Loucy (cell line): ENCODE results near the gene TAF1A.

Experiments
- H2AFZ ChIP-seq: fragments of 200-600 bp; sonication (generic); 2 replicates; pipeline ENCODE4 v1.6.0; 2016; ENCODE audit warnings: antibody characterized with exemption, mild to moderate bottlenecking, low read length, moderate library complexity
- H3F3A ChIP-seq: fragments of 200-600 bp; 2 replicates; pipeline ENCODE4 v1.6.0; 2016; ENCODE audit warnings: antibody characterized with exemption, low read depth, mild to moderate bottlenecking
- H3K27me3 ChIP-seq: fragments of 200-600 bp; sonication (generic); 2 replicates; pipeline ENCODE4 v1.6.1; 2014; ENCODE audit warnings: low read length, mild to moderate bottlenecking; ENCODE audit not compliant: insufficient read depth, poor library complexity, severe bottlenecking
- H3K36me3 ChIP-seq: fragments of 200-600 bp; sonication (generic); 2 replicates; pipeline ENCODE4 v1.6.1; 2016; ENCODE audit warnings: low read length; ENCODE audit not compliant: insufficient read depth
- H3K4me1 ChIP-seq: fragments of 200-600 bp; sonication (generic); 2 replicates; pipeline ENCODE4 v1.5.1; 2014; ENCODE audit warnings: low read length, mild to moderate bottlenecking; ENCODE audit not compliant: insufficient read depth, poor library complexity, severe bottlenecking
- H3K4me2 ChIP-seq: fragments of 200-600 bp; sonication (generic); 2 replicates; pipeline ENCODE4 v1.6.0; 2014; ENCODE audit warnings: antibody characterized with exemption, low read length, low read depth, mild to moderate bottlenecking; ENCODE audit not compliant: poor library complexity, severe bottlenecking
- H3K4me3 ChIP-seq: fragments of 200-600 bp; sonication (generic); 2 replicates; pipeline ENCODE4 v1.5.1; 2014; ENCODE audit warnings: low read length, mild to moderate bottlenecking, mixed read lengths; ENCODE audit not compliant: poor library complexity, severe bottlenecking
- H3K79me2 ChIP-seq: fragments of 200-600 bp; sonication (generic); 2 replicates; pipeline ENCODE4 v1.6.1; 2014; ENCODE audit warnings: low read length; ENCODE audit not compliant: insufficient read depth
- H3K9ac ChIP-seq: fragments of 200-600 bp; sonication (generic); 2 replicates; pipeline ENCODE4 v1.6.0; 2014; ENCODE audit warnings: mild to moderate bottlenecking, low read depth, low read length, moderate library complexity; ENCODE audit not compliant: poor library complexity, severe bottlenecking
- H3K9me2 ChIP-seq: fragments of 200-600 bp; sonication (generic); replicated peaks from 2 replicates; pipeline ENCODE4 v1.6.1; 2016; ENCODE audit warnings: low read depth, low read length, mixed read lengths
- H3K9me3 ChIP-seq: fragments of 200-600 bp; sonication (generic); 2 replicates; pipeline ENCODE4 v1.6.1; 2014; ENCODE audit warnings: mild to moderate bottlenecking, antibody characterized with exemption, low read length, low read depth; ENCODE audit not compliant: insufficient read depth
- H4K20me1 ChIP-seq: fragments of 200-600 bp; sonication (generic); 2 replicates; pipeline ENCODE4 v1.6.0; 2014; ENCODE audit warnings: antibody characterized with exemption, low read length, mild to moderate bottlenecking; ENCODE audit not compliant: insufficient read depth, poor library complexity, severe bottlenecking
- EZH2phosphoT487 ChIP-seq: fragments of 200-600 bp; IDR thresholded peaks from 2 replicates; pipeline ENCODE4 v1.6.1; 2018; ENCODE audit warnings: antibody characterized with exemption, mild to moderate bottlenecking, moderate library complexity, borderline replicate concordance
- TF ChIP-seq, protein P1 (sequence below): fragments of 200-600 bp; sonication (generic); conservative IDR thresholded peaks from 2 replicates; pipeline ENCODE4 v1.5.1; 2014; ENCODE audit warnings: mild to moderate bottlenecking, antibody characterized with exemption, low read length

The TAF1A gene

DNA sequence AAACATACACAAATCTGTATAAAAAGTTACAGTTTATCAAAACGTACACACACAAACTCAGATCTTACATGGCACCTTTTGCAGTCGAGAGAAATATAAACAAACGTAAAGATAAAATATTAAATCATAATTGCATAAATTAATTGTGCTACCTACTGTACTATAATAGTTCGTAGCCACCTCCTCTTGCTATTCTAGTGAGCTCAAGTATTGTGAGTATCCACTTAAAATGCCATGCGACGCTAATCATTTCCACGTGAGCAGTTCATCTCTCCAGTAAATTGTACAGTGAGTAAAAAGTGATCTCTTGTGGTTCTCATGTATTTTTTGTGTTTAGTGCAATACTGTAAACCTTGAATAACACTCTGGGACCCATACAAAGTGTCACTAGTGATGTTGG lies 34.5 kb upstream of the TAF1A start:
- H3K4me3 ChIP-seq = no peak overlapping the region
- peaks cover 26% of the 10 kb centered on the region; the same call in 1 of the 2 replicates for H3K36me3 ChIP-seq
- no peak overlapping the region for H3K9ac ChIP-seq
- peaks cover 9% of the 10 kb centered on the region for H4K20me1 ChIP-seq
- no peaks in the 10 kb centered on the region for H3F3A ChIP-seq
- TF ChIP-seq, protein P1, sequence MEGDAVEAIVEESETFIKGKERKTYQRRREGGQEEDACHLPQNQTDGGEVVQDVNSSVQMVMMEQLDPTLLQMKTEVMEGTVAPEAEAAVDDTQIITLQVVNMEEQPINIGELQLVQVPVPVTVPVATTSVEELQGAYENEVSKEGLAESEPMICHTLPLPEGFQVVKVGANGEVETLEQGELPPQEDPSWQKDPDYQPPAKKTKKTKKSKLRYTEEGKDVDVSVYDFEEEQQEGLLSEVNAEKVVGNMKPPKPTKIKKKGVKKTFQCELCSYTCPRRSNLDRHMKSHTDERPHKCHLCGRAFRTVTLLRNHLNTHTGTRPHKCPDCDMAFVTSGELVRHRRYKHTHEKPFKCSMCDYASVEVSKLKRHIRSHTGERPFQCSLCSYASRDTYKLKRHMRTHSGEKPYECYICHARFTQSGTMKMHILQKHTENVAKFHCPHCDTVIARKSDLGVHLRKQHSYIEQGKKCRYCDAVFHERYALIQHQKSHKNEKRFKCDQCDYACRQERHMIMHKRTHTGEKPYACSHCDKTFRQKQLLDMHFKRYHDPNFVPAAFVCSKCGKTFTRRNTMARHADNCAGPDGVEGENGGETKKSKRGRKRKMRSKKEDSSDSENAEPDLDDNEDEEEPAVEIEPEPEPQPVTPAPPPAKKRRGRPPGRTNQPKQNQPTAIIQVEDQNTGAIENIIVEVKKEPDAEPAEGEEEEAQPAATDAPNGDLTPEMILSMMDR = no peak
- no peak for TF ChIP-seq EZH2phosphoT487
- H3K9me2 ChIP-seq = no peaks in the 10 kb centered on the region
- peaks cover 9% of the 10 kb centered on the region for H3K79me2 ChIP-seq
- no peak overlapping the region for H2AFZ ChIP-seq
- no peak overlapping the region for H3K4me2 ChIP-seq
- no peaks in the 10 kb centered on the region for H3K9me3 ChIP-seq
- peaks cover 27% of the 10 kb centered on the region for H3K4me1 ChIP-seq
- H3K27me3 ChIP-seq = no peaks in the 10 kb centered on the region

DNA sequence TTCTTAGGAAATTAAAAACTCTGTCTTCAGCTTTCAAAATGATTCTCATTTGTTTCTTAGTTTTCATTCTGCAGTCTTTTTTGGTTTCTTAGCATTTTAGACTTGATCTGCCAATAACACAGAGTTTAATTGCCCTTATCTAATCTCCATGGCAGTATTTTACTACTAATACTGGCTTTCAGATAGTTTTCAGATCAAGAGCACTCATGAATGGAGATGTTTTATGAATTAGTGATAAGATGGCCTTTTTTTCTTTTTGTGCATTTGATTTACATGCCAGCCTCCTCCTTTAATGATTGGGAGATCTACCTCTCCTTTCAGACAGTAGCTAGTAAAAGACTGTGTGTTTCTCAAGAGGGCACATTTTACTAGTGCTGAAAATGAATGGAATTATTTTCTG lies 33.7 kb upstream of the TAF1A start:
- H3K9me3 ChIP-seq = no peaks in the 10 kb centered on the region
- no peaks in the 10 kb centered on the region for H3F3A ChIP-seq
- no peak overlapping the region for H3K9ac ChIP-seq
- no peaks in the 10 kb centered on the region for H3K9me2 ChIP-seq
- H3K79me2 ChIP-seq = peaks cover 17% of the 10 kb centered on the region
- peaks cover 18% of the 10 kb centered on the region; the same call in 1 of the 2 replicates for H3K36me3 ChIP-seq
- no peaks in the 10 kb centered on the region for H3K27me3 ChIP-seq
- H4K20me1 ChIP-seq = peaks cover 12% of the 10 kb centered on the region
- no peak for TF ChIP-seq EZH2phosphoT487
- TF ChIP-seq, protein P1 = no peak
- no peak overlapping the region for H3K4me2 ChIP-seq
- no peak overlapping the region for H3K4me3 ChIP-seq
- H3K4me1 ChIP-seq = peaks cover 31% of the 10 kb centered on the region
- no peak overlapping the region for H2AFZ ChIP-seq

DNA sequence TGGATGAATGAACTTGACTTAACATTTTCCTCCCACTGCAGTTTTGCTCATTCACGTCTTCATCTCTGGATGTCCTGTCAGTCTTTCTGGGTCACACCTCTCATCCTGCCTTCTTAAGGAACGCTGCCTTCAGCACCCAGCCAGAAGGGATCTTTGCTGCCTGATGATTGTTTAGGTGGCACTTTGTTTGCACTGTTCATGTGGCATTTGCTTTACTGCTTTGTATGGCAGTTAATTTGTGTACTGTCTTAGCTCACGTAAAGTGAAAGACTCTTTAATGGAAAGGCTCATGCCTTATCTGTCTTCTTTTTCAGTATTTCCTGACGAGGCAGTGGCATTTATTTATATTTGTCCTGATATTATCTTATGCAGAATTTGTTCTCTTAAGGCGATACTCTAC lies 33.0 kb upstream of the TAF1A start:
- peaks cover 11% of the 10 kb centered on the region; the same call in 1 of the 2 replicates for H3K36me3 ChIP-seq

More for the DNA sequence above, 33.0 kb upstream of the TAF1A start:
- no peaks in the 10 kb centered on the region for H3K9me2 ChIP-seq
- H3K79me2 ChIP-seq = peaks cover 18% of the 10 kb centered on the region
- H3K4me1 ChIP-seq = peaks cover 31% of the 10 kb centered on the region
- H3K4me3 ChIP-seq = no peak overlapping the region
- H3F3A ChIP-seq = no peaks in the 10 kb centered on the region
- H3K9ac ChIP-seq = no peak overlapping the region
- no peak for TF ChIP-seq EZH2phosphoT487
- TF ChIP-seq, protein P1 = no peak
- no peak overlapping the region for H2AFZ ChIP-seq
- H3K9me3 ChIP-seq = no peaks in the 10 kb centered on the region
- H4K20me1 ChIP-seq = peaks cover 12% of the 10 kb centered on the region
- H3K27me3 ChIP-seq = no peaks in the 10 kb centered on the region
- H3K4me2 ChIP-seq = peak overlapping the region; percentile 6
